ENCODE measurements around the gene SFMBT1. TPM values are rescaled to one million over a fixed set of nuclear protein-coding genes. Genes with fewer than 3 reads are reported as not detected.

The SFMBT1 gene
- total RNA-seq, 1 experiment from 2014 or later, result 3.0 TPM

DNA sequence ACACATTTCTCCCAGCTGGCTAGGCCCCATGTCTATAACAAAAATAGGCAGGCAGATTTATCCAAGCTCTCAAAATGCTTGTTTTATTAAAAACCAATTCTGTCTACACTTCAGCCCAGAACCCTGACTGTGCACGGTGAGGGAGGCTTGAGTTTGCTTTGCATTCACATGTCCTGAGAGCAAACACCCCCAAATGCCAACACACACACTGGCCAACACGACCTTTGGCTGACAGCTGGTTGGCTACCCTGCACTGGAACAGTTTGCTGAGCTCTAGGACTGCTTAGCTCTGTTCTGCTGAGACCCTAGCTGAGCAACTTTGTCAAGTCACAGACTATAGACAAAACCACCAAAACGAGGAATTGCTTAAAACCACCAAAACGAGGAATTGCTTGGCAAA, 152.2 kb downstream of the SFMBT1 start:
- H2AFZ ChIP-seq (ENCODE audit: low read length), result no peak overlapping the region
- no peak for DNase-seq
- H3K9ac ChIP-seq (ENCODE audit: low read length), result peak overlapping the region; percentile 34
- H3K4me1 ChIP-seq (ENCODE audit: low read length), result peaks cover 63% of the 10 kb centered on the region
- no peaks in the 10 kb centered on the region for H3K9me3 ChIP-seq (ENCODE audit: low read length)
- H3K9me2 ChIP-seq (replicated peaks; ENCODE audit: insufficient read depth, low read length), result no peaks in the 10 kb centered on the region
- H3K4me2 ChIP-seq (ENCODE audit: low read depth, low read length, poor library complexity, severe bottlenecking), result peak overlapping the region; percentile 95
- peak overlapping the region; percentile 16; the same call in 1 of the 2 replicates for H3K4me3 ChIP-seq (ENCODE audit: low read length)
- peaks cover 2% of the 10 kb centered on the region; the same call in 1 of the 2 replicates for H3K36me3 ChIP-seq (ENCODE audit: insufficient read depth, low read length)
- H3K79me2 ChIP-seq (ENCODE audit: low read length), result peaks cover 79% of the 10 kb centered on the region
- peak overlapping the region; percentile 46; the same call in 1 of the 2 replicates for H3K27ac ChIP-seq (ENCODE audit: low read length)
- no peaks in the 10 kb centered on the region for H3K27me3 ChIP-seq (ENCODE audit: low read length)
- no peaks in the 10 kb centered on the region; the same call in 1 of the 2 replicates for H4K20me1 ChIP-seq (ENCODE audit: insufficient read depth, low read depth, low read length)

DNA sequence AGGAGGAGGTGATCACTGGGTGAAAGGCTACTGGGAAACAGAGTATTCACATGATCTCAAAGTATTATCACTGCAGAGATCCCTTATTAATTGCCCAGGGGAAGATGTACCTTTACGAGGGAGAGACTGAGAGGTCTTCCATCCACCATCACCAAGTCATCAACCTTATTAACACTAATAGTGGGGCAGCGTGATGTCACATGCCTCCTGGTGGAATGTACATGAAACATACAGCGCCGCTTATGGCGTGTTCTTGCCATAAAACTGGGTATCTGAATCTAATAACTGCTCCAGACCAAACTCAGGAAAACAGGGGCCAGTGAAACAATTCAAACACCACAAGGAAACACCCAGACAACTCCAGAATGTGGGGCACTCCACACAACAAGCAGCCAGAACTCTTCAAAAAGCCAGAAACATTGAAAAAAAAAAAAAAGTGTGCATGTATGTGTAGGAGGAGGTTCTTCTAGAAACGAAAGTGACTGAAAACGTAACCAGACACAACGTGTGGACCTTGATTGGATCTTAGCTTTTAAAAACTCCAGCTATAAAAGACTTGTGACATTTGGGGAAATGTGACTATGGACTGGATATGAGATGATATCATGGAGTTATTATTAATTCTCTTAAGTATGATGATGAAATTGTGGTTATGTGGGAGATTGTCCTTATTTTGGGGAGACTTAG, 153.1 kb downstream of the SFMBT1 start:
- Histone ChIP-seq H2AFZ (ENCODE audit: low read length) (no peak overlapping the region), H3K9me3 (ENCODE audit: low read length) (no peaks in the 10 kb centered on the region), H3K36me3 (ENCODE audit: insufficient read depth, low read length) (peaks cover 2% of the 10 kb centered on the region; the same call in 1 of the 2 replicates), H3K79me2 (ENCODE audit: low read length) (peaks cover 87% of the 10 kb centered on the region), H3K27ac (ENCODE audit: low read length) (peak overlapping the region; percentile 46), H4K20me1 (ENCODE audit: insufficient read depth, low read depth, low read length) (no peaks in the 10 kb centered on the region; the same call in 1 of the 2 replicates), H3K9me2 (replicated peaks; ENCODE audit: insufficient read depth, low read length) (no peaks in the 10 kb centered on the region), H3K4me2 (ENCODE audit: low read depth, low read length, poor library complexity, severe bottlenecking) (peak overlapping the region; percentile 95), H3K4me1 (ENCODE audit: low read length) (peaks cover 60% of the 10 kb centered on the region), H3K27me3 (ENCODE audit: low read length) (no peaks in the 10 kb centered on the region), H3K4me3 (ENCODE audit: low read length) (peak overlapping the region; percentile 16; the same call in 1 of the 2 replicates), H3K9ac (ENCODE audit: low read length) (peak overlapping the region; percentile 34)
- DNase-seq, result peak; percentile 59

DNA sequence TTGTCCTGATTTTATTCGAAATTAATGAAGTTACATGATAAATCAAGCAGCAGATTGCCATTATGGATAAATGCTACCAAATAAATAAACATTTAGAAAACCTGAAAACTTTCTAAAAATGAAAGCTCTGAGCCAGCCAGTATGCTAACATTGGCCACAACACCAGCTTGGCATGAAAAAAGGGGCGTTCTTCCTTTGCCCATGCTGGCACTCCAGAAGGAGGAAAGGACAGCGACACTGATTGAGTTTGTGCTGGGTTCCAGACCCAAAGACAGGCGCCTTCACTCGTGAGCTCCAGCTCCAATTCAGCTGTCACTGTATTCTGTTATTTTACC, 153.6 kb downstream of the SFMBT1 start:
- H4K20me1 ChIP-seq (ENCODE audit: insufficient read depth, low read depth, low read length), result no peaks in the 10 kb centered on the region; the same call in 1 of the 2 replicates
- H3K9me2 ChIP-seq (replicated peaks; ENCODE audit: insufficient read depth, low read length), result no peaks in the 10 kb centered on the region
- no peak overlapping the region for H2AFZ ChIP-seq (ENCODE audit: low read length)
- H3K4me1 ChIP-seq (ENCODE audit: low read length), result peaks cover 58% of the 10 kb centered on the region
- peak overlapping the region; percentile 44; the same call in 1 of the 2 replicates for H3K27ac ChIP-seq (ENCODE audit: low read length)
- no peak for DNase-seq
- H3K79me2 ChIP-seq (ENCODE audit: low read length), result peaks cover 92% of the 10 kb centered on the region
- no peak overlapping the region for H3K4me3 ChIP-seq (ENCODE audit: low read length)
- H3K4me2 ChIP-seq (ENCODE audit: low read depth, low read length, poor library complexity, severe bottlenecking), result peak overlapping the region; percentile 95
- H3K9ac ChIP-seq (ENCODE audit: low read length), result no peak overlapping the region
- H3K27me3 ChIP-seq (ENCODE audit: low read length), result no peaks in the 10 kb centered on the region
- peaks cover 2% of the 10 kb centered on the region for H3K36me3 ChIP-seq (ENCODE audit: insufficient read depth, low read length)
- H3K9me3 ChIP-seq (ENCODE audit: low read length), result no peaks in the 10 kb centered on the region

DNA sequence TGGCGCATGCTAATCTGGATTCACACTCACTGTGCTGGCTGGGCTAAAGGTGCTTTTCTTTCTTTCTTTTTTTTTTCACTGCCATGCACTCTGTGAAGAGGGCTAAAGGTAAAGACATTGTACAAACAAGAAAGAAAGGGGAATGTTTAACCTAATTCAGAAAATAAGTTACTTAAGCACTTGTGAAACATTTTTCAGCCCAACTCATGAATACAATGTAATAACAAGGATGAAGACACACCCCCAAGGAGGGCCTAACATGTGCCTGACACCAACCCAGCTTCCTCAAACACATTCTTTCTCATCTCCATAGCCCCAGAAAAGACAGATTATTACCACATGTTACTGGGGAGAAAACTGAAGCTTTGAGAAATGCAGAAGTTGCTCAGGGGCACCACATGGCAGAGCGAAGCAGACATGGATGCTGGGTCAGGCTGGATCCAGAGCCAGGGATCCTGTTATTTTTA, 154.2 kb downstream of the SFMBT1 start:
- H4K20me1 ChIP-seq (ENCODE audit: insufficient read depth, low read depth, low read length), result no peaks in the 10 kb centered on the region; the same call in 1 of the 2 replicates
- DNase-seq, result peak; percentile 70
- H3K9ac ChIP-seq (ENCODE audit: low read length), result peak overlapping the region; percentile 3; the same call in 1 of the 2 replicates
- no peaks in the 10 kb centered on the region for H3K27me3 ChIP-seq (ENCODE audit: low read length)
- peaks cover 5% of the 10 kb centered on the region for H3K36me3 ChIP-seq (ENCODE audit: insufficient read depth, low read length)
- peaks cover 55% of the 10 kb centered on the region for H3K4me1 ChIP-seq (ENCODE audit: low read length)
- H3K4me3 ChIP-seq (ENCODE audit: low read length), result no peak overlapping the region
- no peaks in the 10 kb centered on the region for H3K9me3 ChIP-seq (ENCODE audit: low read length)
- peak overlapping the region; percentile 44; the same call in 1 of the 2 replicates for H3K27ac ChIP-seq (ENCODE audit: low read length)
- H3K9me2 ChIP-seq (replicated peaks; ENCODE audit: insufficient read depth, low read length), result no peaks in the 10 kb centered on the region
- H3K79me2 ChIP-seq (ENCODE audit: low read length), result peaks cover 93% of the 10 kb centered on the region
- H2AFZ ChIP-seq (ENCODE audit: low read length), result no peak overlapping the region
- H3K4me2 ChIP-seq (ENCODE audit: low read depth, low read length, poor library complexity, severe bottlenecking), result peak overlapping the region; percentile 95

DNA sequence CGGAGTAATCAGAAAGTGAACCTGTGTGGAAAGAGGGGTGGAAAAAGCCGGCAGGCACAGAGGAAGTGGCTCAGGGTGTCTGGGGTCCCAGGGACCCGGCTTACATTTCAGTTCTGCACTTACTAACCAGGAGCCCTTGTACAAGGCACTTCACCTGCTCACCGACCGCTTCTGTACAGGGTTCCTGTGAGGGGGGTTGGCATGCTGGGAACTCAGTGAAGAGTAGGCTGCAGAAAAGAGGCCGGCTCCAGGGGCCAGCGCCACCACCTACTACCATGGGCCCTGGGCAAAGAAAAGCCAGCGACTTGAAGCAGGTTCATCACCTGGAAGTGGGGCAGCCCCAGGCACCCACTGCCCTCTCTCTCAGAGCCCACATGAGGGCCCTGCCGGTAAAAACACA, 154.7 kb downstream of the SFMBT1 start:
- Histone ChIP-seq H3K9me3 (ENCODE audit: low read length) (no peaks in the 10 kb centered on the region), H2AFZ (ENCODE audit: low read length) (no peak overlapping the region), H4K20me1 (ENCODE audit: insufficient read depth, low read depth, low read length) (no peaks in the 10 kb centered on the region; the same call in 1 of the 2 replicates), H3K4me1 (ENCODE audit: low read length) (peaks cover 50% of the 10 kb centered on the region), H3K9ac (ENCODE audit: low read length) (no peak overlapping the region), H3K9me2 (replicated peaks; ENCODE audit: insufficient read depth, low read length) (no peaks in the 10 kb centered on the region), H3K27me3 (ENCODE audit: low read length) (no peaks in the 10 kb centered on the region), H3K36me3 (ENCODE audit: insufficient read depth, low read length) (peaks cover 10% of the 10 kb centered on the region), H3K4me3 (ENCODE audit: low read length) (no peak overlapping the region), H3K4me2 (ENCODE audit: low read depth, low read length, poor library complexity, severe bottlenecking) (no peak overlapping the region), H3K27ac (ENCODE audit: low read length) (no peak overlapping the region; the same call in 1 of the 2 replicates), H3K79me2 (ENCODE audit: low read length) (peaks cover 93% of the 10 kb centered on the region)
- no peak for DNase-seq

DNA sequence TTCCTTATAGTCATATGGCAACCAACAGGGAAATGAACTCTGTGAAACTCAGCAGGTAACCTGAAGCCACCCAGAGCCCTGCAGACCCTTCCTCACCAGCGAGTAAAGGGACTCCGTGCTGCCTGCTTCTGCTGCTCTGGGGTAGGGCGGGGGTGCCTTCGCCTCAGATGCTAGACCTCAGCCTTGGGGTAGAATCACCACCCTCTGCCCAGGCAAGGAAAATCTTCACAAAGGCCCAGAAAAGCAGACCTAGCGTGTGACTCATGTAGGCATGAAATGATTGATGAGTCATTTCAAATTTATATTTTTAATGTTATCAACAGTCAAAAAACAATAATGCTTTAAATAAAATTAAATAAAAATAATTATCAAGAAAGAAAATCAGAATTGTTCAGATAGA, 155.1 kb downstream of the SFMBT1 start:
- Histone ChIP-seq H3K27ac (ENCODE audit: low read length) (no peak overlapping the region), H3K9ac (ENCODE audit: low read length) (no peak overlapping the region), H3K4me3 (ENCODE audit: low read length) (no peak overlapping the region), H3K27me3 (ENCODE audit: low read length) (no peaks in the 10 kb centered on the region), H3K9me3 (ENCODE audit: low read length) (no peaks in the 10 kb centered on the region), H3K36me3 (ENCODE audit: insufficient read depth, low read length) (peaks cover 14% of the 10 kb centered on the region), H3K79me2 (ENCODE audit: low read length) (peaks cover 93% of the 10 kb centered on the region), H4K20me1 (ENCODE audit: insufficient read depth, low read depth, low read length) (no peaks in the 10 kb centered on the region; the same call in 1 of the 2 replicates), H2AFZ (ENCODE audit: low read length) (no peak overlapping the region), H3K4me2 (ENCODE audit: low read depth, low read length, poor library complexity, severe bottlenecking) (no peak overlapping the region), H3K4me1 (ENCODE audit: low read length) (peaks cover 46% of the 10 kb centered on the region), H3K9me2 (replicated peaks; ENCODE audit: insufficient read depth, low read length) (no peaks in the 10 kb centered on the region)
- no peak for DNase-seq

DNA sequence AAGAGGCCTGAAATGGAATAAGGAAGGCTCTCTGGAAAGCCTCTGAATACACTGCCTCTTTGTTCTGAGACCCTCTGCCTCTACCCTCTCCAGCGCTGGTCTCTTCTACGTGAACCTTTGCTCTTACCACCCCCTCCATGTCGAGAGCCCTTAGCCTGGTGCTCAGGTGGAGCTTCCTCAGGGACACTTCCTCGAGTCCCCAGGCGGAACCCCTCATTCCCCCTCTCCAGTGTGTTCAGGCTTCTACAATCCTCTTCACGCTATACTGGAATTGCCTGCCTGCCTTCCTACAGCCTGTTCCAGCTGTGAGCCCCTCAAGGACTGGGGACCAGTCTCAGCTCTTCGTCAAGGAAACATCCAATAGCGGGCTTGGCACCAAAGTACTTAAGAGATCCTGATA, 156.0 kb downstream of the SFMBT1 start:
- Histone ChIP-seq H3K9me3 (ENCODE audit: low read length) (no peaks in the 10 kb centered on the region), H3K9me2 (replicated peaks; ENCODE audit: insufficient read depth, low read length) (no peaks in the 10 kb centered on the region), H3K4me1 (ENCODE audit: low read length) (peaks cover 37% of the 10 kb centered on the region), H3K4me2 (ENCODE audit: low read depth, low read length, poor library complexity, severe bottlenecking) (no peak overlapping the region), H3K36me3 (ENCODE audit: insufficient read depth, low read length) (peaks cover 22% of the 10 kb centered on the region), H2AFZ (ENCODE audit: low read length) (no peak overlapping the region), H3K79me2 (ENCODE audit: low read length) (peaks cover 93% of the 10 kb centered on the region), H3K4me3 (ENCODE audit: low read length) (no peak overlapping the region), H3K9ac (ENCODE audit: low read length) (no peak overlapping the region), H3K27ac (ENCODE audit: low read length) (no peak overlapping the region), H3K27me3 (ENCODE audit: low read length) (no peaks in the 10 kb centered on the region), H4K20me1 (ENCODE audit: insufficient read depth, low read depth, low read length) (no peaks in the 10 kb centered on the region)
- DNase-seq, result no peak

DNA sequence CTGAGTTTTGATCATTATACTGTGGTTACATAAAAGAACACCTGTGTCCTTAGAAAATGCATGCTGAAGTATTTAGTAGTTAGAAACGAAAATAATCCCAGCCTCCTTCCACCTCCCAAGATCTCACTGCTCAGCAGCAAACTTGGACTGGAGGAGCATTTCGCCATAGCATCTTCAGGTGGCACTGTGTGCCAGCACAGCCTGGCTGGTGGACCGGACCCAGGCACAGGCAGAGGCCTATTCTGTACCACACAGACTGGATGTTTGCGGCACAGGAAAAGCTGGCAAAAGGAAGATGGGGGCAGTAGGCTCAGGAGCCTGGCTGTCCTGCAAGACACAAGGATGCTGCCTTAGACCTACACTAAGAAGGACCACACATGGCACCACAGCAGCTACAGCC, 158.7 kb downstream of the SFMBT1 start:
- H3K27me3 ChIP-seq (ENCODE audit: low read length), result no peaks in the 10 kb centered on the region
- no peaks in the 10 kb centered on the region for H4K20me1 ChIP-seq (ENCODE audit: insufficient read depth, low read depth, low read length)
- no peak overlapping the region for H2AFZ ChIP-seq (ENCODE audit: low read length)
- no peak for DNase-seq
- peaks cover 10% of the 10 kb centered on the region for H3K4me1 ChIP-seq (ENCODE audit: low read length)
- peaks cover 82% of the 10 kb centered on the region for H3K79me2 ChIP-seq (ENCODE audit: low read length)
- H3K27ac ChIP-seq (ENCODE audit: low read length), result no peak overlapping the region
- no peaks in the 10 kb centered on the region for H3K9me3 ChIP-seq (ENCODE audit: low read length)
- no peaks in the 10 kb centered on the region for H3K9me2 ChIP-seq (replicated peaks; ENCODE audit: insufficient read depth, low read length)
- no peak overlapping the region for H3K4me3 ChIP-seq (ENCODE audit: low read length)
- peaks cover 23% of the 10 kb centered on the region for H3K36me3 ChIP-seq (ENCODE audit: insufficient read depth, low read length)
- H3K9ac ChIP-seq (ENCODE audit: low read length), result no peak overlapping the region
- no peak overlapping the region for H3K4me2 ChIP-seq (ENCODE audit: low read depth, low read length, poor library complexity, severe bottlenecking)
